Nephron (organoid): ENCODE results near the gene SPAG7.

Source experiments
- H3K27ac Mint-ChIP-seq, 3 experiments: 2 replicates each; pipeline ENCODE4 v1.8.0; 2020; ENCODE audit warnings: mixed read lengths in 3 of 3, mild to moderate bottlenecking in 2 of 3, moderate library complexity in 1 of 3
- H3K27me3 Mint-ChIP-seq: 2 replicates; pipeline ENCODE4 v1.8.0; 2021; ENCODE audit warnings: low read depth, mild to moderate bottlenecking, moderate library complexity, mixed read lengths
- H3K36me3 Mint-ChIP-seq: 2 replicates; pipeline ENCODE4 v1.8.0; 2020; ENCODE audit warnings: low read depth, mixed read lengths
- H3K4me1 Mint-ChIP-seq: 2 replicates; pipeline ENCODE4 v1.8.0; 2020; ENCODE audit warnings: mixed read lengths
- H3K4me3 Mint-ChIP-seq, 3 experiments: 2 replicates each; pipeline ENCODE4 v1.8.0; 2020; ENCODE audit warnings: mild to moderate bottlenecking in 3 of 3, mixed read lengths in 3 of 3, moderate library complexity in 2 of 3
- H3K9me3 Mint-ChIP-seq: 2 replicates; pipeline ENCODE4 v1.8.0; 2020; ENCODE audit warnings: mixed read lengths
- CTCF ChIP-seq, 3 experiments: fragments of 200-600 bp; sonication (generic); IDR thresholded peaks; one replicate each; pipeline ENCODE4 v1.5.0; 2021; ENCODE audit warnings: antibody characterized with exemption in 3 of 3; ENCODE audit not compliant: unreplicated experiment in 3 of 3

Gene SPAG7

GRCh38 chr17:5000237-5000639, 32.6 kb upstream of the SPAG7 start:
- H3K9me3 Mint-ChIP-seq: no peaks in the 10 kb centered on the region
- H3K36me3 Mint-ChIP-seq: peaks cover 40% of the 10 kb centered on the region
- no peak for TF ChIP-seq CTCF (IDR thresholded peaks at IDR 0.05; ENCODE audit: unreplicated experiment in 3 of 3)
- H3K27ac Mint-ChIP-seq: no peak overlapping the region
- H3K4me3 Mint-ChIP-seq: peak overlapping the region; percentile 80 to 83 (median 82)
- peaks cover 22% of the 10 kb centered on the region for H3K4me1 Mint-ChIP-seq
- no peaks in the 10 kb centered on the region for H3K27me3 Mint-ChIP-seq

- Mint-ChIP-seq H3K27ac (peak overlapping the region; percentile 29 to 78 (median 50)), H3K4me1 (peaks cover 22% of the 10 kb centered on the region), H3K9me3 (no peaks in the 10 kb centered on the region), H3K27me3 (no peaks in the 10 kb centered on the region), H3K4me3 (peak overlapping the region; percentile 80 to 83 (median 82)), H3K36me3 (peaks cover 34% of the 10 kb centered on the region)
- no peak for TF ChIP-seq CTCF (IDR thresholded peaks at IDR 0.05; ENCODE audit: unreplicated experiment in 3 of 3)
Measured at GRCh38 chr17:4999430-5000093, 31.9 kb upstream of the SPAG7 start.

- Mint-ChIP-seq H3K4me3 (peak overlapping the region; percentile 80 to 83 (median 82)), H3K36me3 (peaks cover 27% of the 10 kb centered on the region), H3K27ac (peak overlapping the region; percentile 29 to 78 (median 50)), H3K9me3 (no peaks in the 10 kb centered on the region), H3K4me1 (peaks cover 22% of the 10 kb centered on the region), H3K27me3 (no peaks in the 10 kb centered on the region)
- TF ChIP-seq CTCF (IDR thresholded peaks at IDR 0.05; ENCODE audit: unreplicated experiment in 3 of 3): no peak
Measured at GRCh38 chr17:4998732-4999429, 31.3 kb upstream of the SPAG7 start.

- no peaks in the 10 kb centered on the region for H3K9me3 Mint-ChIP-seq
- H3K36me3 Mint-ChIP-seq: peaks cover 20% of the 10 kb centered on the region
- no peak for TF ChIP-seq CTCF (IDR thresholded peaks at IDR 0.05; ENCODE audit: unreplicated experiment in 3 of 3)
- H3K27me3 Mint-ChIP-seq: no peaks in the 10 kb centered on the region
- H3K4me1 Mint-ChIP-seq: peaks cover 22% of the 10 kb centered on the region
- H3K27ac Mint-ChIP-seq: peak overlapping the region in 1 of 3 experiments; percentile 78
- H3K4me3 Mint-ChIP-seq: peak overlapping the region; percentile 80 to 83 (median 82)
Measured at GRCh38 chr17:4998027-4998731, 30.6 kb upstream of the SPAG7 start.

GRCh38 chr17:4997302-4998026, 29.8 kb upstream of the SPAG7 start, which contains the start of the genes INCA1 and KIF1C:
Gene INCA1 (minus strand): TSS chr17:4997522. CDS start chr17:4994437, 3,085 bp downstream.
Gene KIF1C (plus strand): TSS chr17:4997950. CDS start chr17:5000247, 2,297 bp downstream.
- peak within 1 kb of the TSS; percentile 91 to 97 (median 95) for H3K27ac Mint-ChIP-seq
- no peaks in the 10 kb centered on the region for H3K9me3 Mint-ChIP-seq
- peak in 1 of 3 experiments; percentile 18 for TF ChIP-seq CTCF (IDR thresholded peaks at IDR 0.05; ENCODE audit: unreplicated experiment in 3 of 3)
- peaks cover 22% of the 10 kb centered on the region for H3K4me1 Mint-ChIP-seq
- H3K4me3 Mint-ChIP-seq: peak within 1 kb of the TSS; percentile 82 to 94 (median 87)
- peaks cover 17% of the 10 kb centered on the region for H3K36me3 Mint-ChIP-seq
- no peaks in the 10 kb centered on the region for H3K27me3 Mint-ChIP-seq
